H1 (cell line): ENCODE results near the gene RAVER2.
"Not testable (repeated sequence)": the region's sequence is repeated elsewhere in the genome, so short reads cannot be mapped to it uniquely, and the experiment has no call there.

ENCODE experiments used
- CTCF ChIP-seq, 3 experiments: IDR thresholded peaks; 1 replicate in 2 of 3; 2 replicates in 1 of 3; pipeline versions ENCODE4 v1.5.1 to v1.6.1; 2011; ENCODE audit warnings: low read length in 3 of 3, mild to moderate bottlenecking in 3 of 3, inconsistent platforms in 2 of 3, low read depth in 1 of 3, moderate library complexity in 1 of 3; ENCODE audit not compliant: insufficient read depth in 1 of 3; ENCODE audit errors: control extremely low read depth in 1 of 3
- POLR2A ChIP-seq, 2 experiments: IDR thresholded peaks; 1 replicate in 1 of 2; 2 replicates in 1 of 2; pipeline ENCODE4 v1.6.1; 2011; ENCODE audit warnings: low read depth in 2 of 2, low read length in 2 of 2, mild to moderate bottlenecking in 2 of 2; ENCODE audit errors: control extremely low read depth in 1 of 2
- USF2 ChIP-seq: IDR thresholded peaks from 2 replicates; pipeline ENCODE4 v1.6.1; 2011; ENCODE audit warnings: low read length, improper control_type of control experiment

- TF ChIP-seq POLR2A (IDR thresholded peaks at IDR 0.05; ENCODE audit: control extremely low read depth in 1 of 2, low read depth in 2 of 2, low read length in 2 of 2); USF2; CTCF (IDR thresholded peaks at IDR 0.05; ENCODE audit: control extremely low read depth in 1 of 3, insufficient read depth in 1 of 3, low read depth in 1 of 3, low read length in 3 of 3): not testable (repeated sequence)
Measured at GRCh38 chr1:64740687-64741086, 4.2 kb upstream of the RAVER2 start.
